MM.1S (cell line): ENCODE data around the gene PCDH9.

Experiments
- DNase-seq: peaks from one replicate; pipeline ENCODE4 v3.0.0-alpha.2; 2015
- H2AFZ ChIP-seq: fragments of 300-600 bp; sonication (generic); 2 replicates; pipeline ENCODE4 v1.6.0; 2016; ENCODE audit warnings: antibody characterized with exemption, low read length
- H3F3A ChIP-seq: fragments of 300-600 bp; sonication (generic); 2 replicates; pipeline ENCODE4 v1.6.1; 2016; ENCODE audit warnings: mild to moderate bottlenecking, antibody characterized with exemption, low read length, moderate library complexity, mixed read lengths; ENCODE audit not compliant: insufficient read depth
- H3K27ac ChIP-seq: fragments of 300-600 bp; sonication (generic); 2 replicates; pipeline ENCODE4 v1.5.1; 2016; ENCODE audit warnings: mild to moderate bottlenecking, low read length
- H3K27me3 ChIP-seq: fragments of 300-600 bp; sonication (generic); replicated peaks from 2 replicates; pipeline ENCODE4 v1.6.0; 2016; ENCODE audit warnings: low read length; ENCODE audit not compliant: insufficient read depth
- H3K36me3 ChIP-seq: fragments of 300-600 bp; sonication (generic); replicated peaks from 2 replicates; pipeline ENCODE4 v1.6.1; 2016; ENCODE audit warnings: mild to moderate bottlenecking, low read length, mixed read lengths; ENCODE audit not compliant: insufficient read depth
- H3K4me1 ChIP-seq: fragments of 300-600 bp; sonication (generic); 2 replicates; pipeline ENCODE4 v1.6.1; 2016; ENCODE audit warnings: low read length, mixed read lengths
- H3K4me2 ChIP-seq: fragments of 300-600 bp; sonication (generic); 2 replicates; pipeline ENCODE4 v1.6.0; 2016; ENCODE audit warnings: low read depth, low read length
- H3K4me3 ChIP-seq: fragments of 300-600 bp; sonication (generic); 2 replicates; pipeline ENCODE4 v1.5.1; 2016; ENCODE audit warnings: low read length, mixed read lengths
- H3K79me2 ChIP-seq: fragments of 300-600 bp; sonication (generic); 2 replicates; pipeline ENCODE4 v1.6.1; 2016; ENCODE audit warnings: mixed run types, low read length, mixed read lengths
- H3K9ac ChIP-seq: fragments of 300-600 bp; sonication (generic); 2 replicates; pipeline ENCODE4 v1.6.1; 2016; ENCODE audit warnings: low read length, mixed read lengths
- H3K9me2 ChIP-seq: fragments of 300-600 bp; sonication (generic); replicated peaks from 2 replicates; pipeline ENCODE4 v1.6.1; 2016; ENCODE audit warnings: mild to moderate bottlenecking, low read length, mixed read lengths; ENCODE audit not compliant: insufficient read depth
- H3K9me3 ChIP-seq: fragments of 300-600 bp; sonication (generic); replicated peaks from 2 replicates; pipeline ENCODE4 v1.6.1; 2016; ENCODE audit warnings: mild to moderate bottlenecking, low read length, mixed read lengths; ENCODE audit not compliant: insufficient read depth
- H4K20me1 ChIP-seq: fragments of 300-600 bp; sonication (generic); 2 replicates; pipeline ENCODE4 v1.6.1; 2016; ENCODE audit warnings: mild to moderate bottlenecking, low read length, moderate library complexity, mixed read lengths; ENCODE audit not compliant: insufficient read depth
- CTCF ChIP-seq: fragments of 300-600 bp; sonication (generic); IDR thresholded peaks from 2 replicates; pipeline ENCODE4 v1.5.1; 2016; ENCODE audit warnings: antibody characterized with exemption, low read length, mixed read lengths
- EZH2 ChIP-seq: fragments of 300-600 bp; sonication (generic); optimal IDR thresholded peaks from 2 replicates; pipeline ENCODE3; 2017; ENCODE audit warnings: low read depth, mild to moderate bottlenecking, antibody characterized with exemption, low read length, mixed read lengths
- EZH2phosphoT487 ChIP-seq: fragments of 300-600 bp; sonication (generic); IDR thresholded peaks from 2 replicates; pipeline ENCODE4 v1.6.1; 2018; ENCODE audit warnings: antibody characterized with exemption, low read length

The PCDH9 gene

DNA sequence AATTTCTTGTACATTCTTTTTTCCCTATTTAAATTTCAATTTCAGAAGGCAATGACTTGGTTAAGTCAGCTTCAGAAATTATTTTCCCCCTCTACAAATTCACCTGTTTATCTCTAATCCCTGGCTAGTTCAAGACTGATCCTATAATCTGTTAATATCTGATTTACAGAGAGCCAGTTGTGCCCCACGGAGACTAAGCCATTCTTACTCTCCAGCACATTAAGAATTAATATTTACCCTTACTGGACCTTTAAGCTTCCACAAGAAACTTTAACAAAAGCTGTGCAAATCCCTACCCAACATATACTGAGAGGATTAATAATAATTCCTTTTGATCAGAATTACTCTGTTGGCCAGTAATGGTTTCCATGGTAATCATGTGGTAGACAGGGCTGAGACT, 786.2 kb downstream of the PCDH9 start:
- no peaks in the 10 kb centered on the region for H3K36me3 ChIP-seq
- H3K9me2 ChIP-seq: no peaks in the 10 kb centered on the region
- no peak overlapping the region for H2AFZ ChIP-seq

DNA sequence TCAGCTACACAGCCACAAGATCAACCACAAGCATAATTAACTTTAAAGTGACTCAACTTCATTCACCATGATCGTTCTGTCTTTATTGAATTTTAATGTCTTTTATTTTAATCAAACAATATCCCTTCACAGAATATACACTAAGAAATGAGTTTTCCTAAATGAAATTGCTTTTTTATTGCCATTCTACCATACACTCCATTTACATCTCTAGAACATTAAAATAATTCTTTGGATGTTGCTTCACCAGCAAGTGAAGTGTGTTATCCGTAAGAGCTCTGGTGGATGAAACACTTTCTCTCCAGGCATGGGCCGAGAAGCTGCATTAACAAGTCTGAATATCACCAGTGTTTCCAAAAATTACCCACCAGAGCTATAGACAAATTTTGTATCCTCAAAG, 789.2 kb downstream of the PCDH9 start:
- H4K20me1 ChIP-seq: no peaks in the 10 kb centered on the region
- no peaks in the 10 kb centered on the region for H3K9me2 ChIP-seq
- no peak overlapping the region for H3K4me2 ChIP-seq
- no peaks in the 10 kb centered on the region for H3K79me2 ChIP-seq
- no peaks in the 10 kb centered on the region for H3K4me1 ChIP-seq
- TF ChIP-seq EZH2phosphoT487 (no peak), CTCF (no peak), EZH2 (no peak)
- no peaks in the 10 kb centered on the region for H3K9me3 ChIP-seq
- no peaks in the 10 kb centered on the region for H3K36me3 ChIP-seq
- no peak overlapping the region for H3K9ac ChIP-seq
- no peaks in the 10 kb centered on the region for H3K27me3 ChIP-seq
- no peak overlapping the region for H2AFZ ChIP-seq
- no peak overlapping the region for H3K4me3 ChIP-seq
- no peak overlapping the region for H3K27ac ChIP-seq
- DNase-seq: no peak
- no peaks in the 10 kb centered on the region for H3F3A ChIP-seq

More for the DNA sequence above, 786.2 kb downstream of the PCDH9 start:
- no peak overlapping the region for H3K4me3 ChIP-seq
- H3F3A ChIP-seq: no peaks in the 10 kb centered on the region
- no peaks in the 10 kb centered on the region for H4K20me1 ChIP-seq
- H3K27ac ChIP-seq: no peak overlapping the region
- no peak for DNase-seq
- no peaks in the 10 kb centered on the region for H3K4me1 ChIP-seq
- no peaks in the 10 kb centered on the region for H3K9me3 ChIP-seq
- no peak overlapping the region for H3K4me2 ChIP-seq
- H3K27me3 ChIP-seq: no peaks in the 10 kb centered on the region
- TF ChIP-seq EZH2phosphoT487 (no peak), EZH2 (no peak), CTCF (no peak)
- no peaks in the 10 kb centered on the region for H3K79me2 ChIP-seq
- no peak overlapping the region for H3K9ac ChIP-seq

DNA sequence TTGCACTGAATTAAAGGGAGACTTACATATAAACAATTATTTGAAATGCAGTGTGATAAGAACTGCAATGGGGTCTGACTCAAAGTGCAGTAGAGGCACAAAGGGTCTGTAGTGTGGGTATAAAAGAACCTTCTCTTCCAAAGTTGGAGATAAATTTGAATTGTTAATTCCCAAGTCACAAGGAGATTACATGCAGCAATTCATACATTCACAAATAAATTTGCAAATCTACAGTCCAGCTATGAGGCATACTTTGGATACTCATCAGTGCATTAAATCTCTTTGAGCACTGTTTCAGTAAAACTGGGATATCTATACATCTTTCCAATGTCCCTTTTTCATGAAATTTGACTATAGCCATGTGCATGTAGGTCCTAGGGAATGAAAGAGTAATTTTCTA, 799.4 kb downstream of the PCDH9 start:
- Histone ChIP-seq H3F3A (no peaks in the 10 kb centered on the region), H3K36me3 (no peaks in the 10 kb centered on the region), H3K9me3 (no peaks in the 10 kb centered on the region), H3K27ac (no peak overlapping the region), H3K27me3 (no peaks in the 10 kb centered on the region), H3K4me2 (no peak overlapping the region), H3K79me2 (no peaks in the 10 kb centered on the region), H2AFZ (no peak overlapping the region), H3K4me3 (no peak overlapping the region), H3K9me2 (no peaks in the 10 kb centered on the region), H3K4me1 (no peaks in the 10 kb centered on the region), H3K9ac (no peak overlapping the region), H4K20me1 (no peaks in the 10 kb centered on the region)
- TF ChIP-seq CTCF (no peak), EZH2phosphoT487 (no peak), EZH2 (no peak)
- no peak for DNase-seq
